RKO (cell line): ENCODE data around the gene SRSF4.
"Not testable (repeated sequence)": the region's sequence is repeated elsewhere in the genome, so short reads cannot be mapped to it uniquely, and the experiment has no call there.

Experiments used
- DNase-seq: peaks from one replicate; pipeline ENCODE4 v3.0.0-alpha.2; 2016; ENCODE audit warnings: low spot score

Gene SRSF4

DNA sequence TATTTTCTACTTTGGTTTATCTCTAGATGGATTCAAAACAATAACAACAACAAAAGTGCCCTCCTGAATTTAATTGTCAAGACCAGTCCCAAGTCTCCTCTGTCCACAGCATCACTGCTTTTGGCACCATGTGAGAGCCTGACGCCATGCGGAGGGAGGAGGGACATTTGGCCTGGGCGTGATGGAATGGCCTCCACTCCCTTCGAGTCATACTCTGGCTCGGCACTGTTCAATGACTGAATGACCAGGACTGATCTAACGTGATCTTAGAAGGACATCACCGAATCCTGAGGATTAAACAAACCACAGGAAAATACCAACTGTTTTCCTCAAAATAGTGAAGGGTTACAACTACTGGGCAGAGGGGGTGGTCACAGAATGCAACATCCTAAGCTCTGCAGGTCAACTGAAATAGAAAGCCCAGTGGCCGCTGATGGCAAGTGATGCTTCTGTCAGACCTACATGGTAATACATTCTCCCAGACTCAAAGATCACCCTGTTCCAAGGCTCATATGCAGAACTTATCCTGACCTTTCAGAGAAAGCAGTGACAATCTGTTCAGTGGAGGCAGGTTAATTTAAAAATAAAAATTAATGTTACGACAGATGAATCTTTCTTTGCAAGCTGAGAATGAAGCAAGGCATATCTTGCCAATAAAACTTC, 19.1 kb downstream of the SRSF4 start:
- DNase-seq, result no peak

DNA sequence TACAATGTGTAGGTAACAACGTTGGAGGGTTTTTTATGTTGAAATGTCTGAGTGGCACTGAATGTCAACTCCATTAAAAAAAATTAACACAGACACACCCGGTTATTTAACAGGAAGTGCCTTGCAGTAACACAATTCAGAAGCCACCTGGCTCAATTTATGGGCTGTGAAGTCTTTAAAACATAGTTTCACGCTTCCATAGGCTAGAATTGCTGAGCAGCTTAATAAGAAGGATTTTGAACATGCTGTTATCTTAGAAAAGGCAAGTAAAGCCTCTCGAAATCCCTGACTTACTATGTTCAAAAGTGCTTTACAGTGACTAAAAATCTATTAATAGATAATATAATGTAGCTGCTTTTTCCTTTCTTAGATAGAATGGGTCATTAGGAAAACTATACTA, 19.7 kb downstream of the SRSF4 start:
- no peak for DNase-seq

DNA sequence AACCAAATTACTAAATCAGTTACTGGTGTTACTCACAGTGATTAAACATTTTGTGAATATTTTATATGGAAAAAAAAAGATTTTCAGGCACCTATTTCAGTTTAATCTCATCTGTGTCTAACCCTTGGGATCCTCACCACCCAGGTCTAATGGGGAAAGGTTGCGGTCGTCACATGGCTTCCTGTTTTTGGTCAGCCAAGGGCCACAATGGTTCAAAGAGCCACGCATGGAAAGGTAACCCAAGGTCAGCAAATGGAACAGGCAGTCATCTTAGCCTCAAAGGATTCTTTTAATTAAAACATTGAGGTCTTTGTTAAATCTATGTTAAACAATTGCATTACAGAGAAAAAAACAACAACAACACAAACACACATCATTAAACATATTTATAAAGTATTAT, 21.9 kb downstream of the SRSF4 start:
- no peak for DNase-seq

DNA sequence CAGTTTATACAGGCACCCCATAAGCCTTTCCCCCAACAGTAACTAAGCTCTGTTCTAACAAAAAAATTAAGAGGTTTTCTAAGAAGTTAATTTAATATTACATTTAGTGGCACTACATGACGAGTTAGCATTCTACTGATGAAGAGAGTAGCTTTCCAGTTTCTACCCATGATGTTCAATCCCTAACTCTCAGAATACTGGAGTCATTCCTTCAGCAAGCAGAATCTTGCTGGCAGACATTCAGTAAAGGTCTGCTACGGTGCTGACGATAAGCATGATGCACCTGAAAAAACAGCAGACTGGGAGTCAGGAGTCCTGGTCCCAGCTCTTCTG, 24.5 kb downstream of the SRSF4 start:
- no peak for DNase-seq

DNA sequence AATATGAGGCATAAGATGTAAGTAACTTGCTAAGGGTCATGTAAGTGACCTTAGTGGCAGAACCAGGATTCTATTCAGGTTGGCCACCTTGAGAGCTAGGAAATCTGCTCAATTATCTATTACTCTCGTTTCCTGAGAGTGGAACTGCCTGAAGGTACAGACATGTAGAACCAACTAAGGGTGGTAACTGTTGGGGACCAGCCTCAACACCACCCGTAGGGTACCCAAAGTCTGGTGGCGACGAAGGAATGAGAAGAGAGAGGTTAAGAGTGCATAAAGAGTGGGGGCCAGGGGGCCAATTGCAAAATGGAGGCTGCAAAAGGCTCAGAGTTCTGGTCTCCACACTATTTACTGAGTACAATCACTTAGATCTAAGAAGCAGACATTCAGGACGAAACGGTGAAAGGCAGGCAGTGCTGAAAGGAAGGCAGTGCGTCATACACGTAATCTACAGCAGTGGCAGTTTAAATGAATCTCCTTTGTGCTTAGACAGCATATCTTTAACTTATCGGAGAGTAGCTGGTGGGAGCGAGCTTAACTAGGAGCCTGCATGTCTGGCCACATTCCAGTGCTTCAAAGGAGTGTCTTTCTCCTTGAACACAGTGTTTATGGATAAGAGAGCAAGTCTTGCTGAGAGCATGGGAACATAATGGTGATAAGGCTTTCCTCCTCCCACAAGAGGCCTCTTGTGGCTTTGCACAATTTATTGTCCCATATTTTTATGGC, 25.0 kb downstream of the SRSF4 start:
- DNase-seq, result no peak

DNA sequence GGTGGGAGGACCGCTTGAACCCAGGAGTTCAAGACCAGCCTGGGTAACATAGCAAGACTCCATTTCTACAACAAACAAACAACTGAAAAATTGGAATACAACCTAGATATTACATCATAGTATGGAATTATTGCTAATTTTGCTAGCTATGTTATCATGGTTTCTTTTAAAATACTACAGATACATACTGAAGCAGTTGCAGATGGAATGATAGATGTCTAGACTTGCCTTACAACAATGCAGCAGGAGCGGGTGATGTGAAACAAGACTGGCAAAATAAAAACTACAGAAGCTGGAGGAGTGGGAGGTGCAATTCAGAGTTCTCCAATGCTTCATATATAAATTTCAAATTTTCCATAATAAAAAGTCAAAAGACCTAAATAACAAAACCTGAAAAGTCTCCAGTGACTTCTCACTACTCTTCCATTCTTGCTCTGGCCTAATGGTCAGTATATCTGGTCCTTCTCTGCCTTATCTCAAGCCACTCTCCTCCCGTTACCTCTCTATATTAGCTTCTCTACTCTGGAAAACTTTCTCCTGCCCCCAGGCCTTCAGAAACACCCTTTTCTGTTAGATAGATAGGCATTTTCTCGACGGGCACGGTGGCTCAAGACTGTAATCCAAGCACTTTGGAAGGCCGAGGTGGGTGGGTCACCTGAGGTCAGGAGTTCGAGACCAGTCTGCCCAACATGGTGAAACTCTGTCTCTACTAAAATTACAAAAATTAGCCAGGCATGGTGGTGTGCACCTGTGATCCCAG, 29.5 kb downstream of the SRSF4 start:
- no peak for DNase-seq

DNA sequence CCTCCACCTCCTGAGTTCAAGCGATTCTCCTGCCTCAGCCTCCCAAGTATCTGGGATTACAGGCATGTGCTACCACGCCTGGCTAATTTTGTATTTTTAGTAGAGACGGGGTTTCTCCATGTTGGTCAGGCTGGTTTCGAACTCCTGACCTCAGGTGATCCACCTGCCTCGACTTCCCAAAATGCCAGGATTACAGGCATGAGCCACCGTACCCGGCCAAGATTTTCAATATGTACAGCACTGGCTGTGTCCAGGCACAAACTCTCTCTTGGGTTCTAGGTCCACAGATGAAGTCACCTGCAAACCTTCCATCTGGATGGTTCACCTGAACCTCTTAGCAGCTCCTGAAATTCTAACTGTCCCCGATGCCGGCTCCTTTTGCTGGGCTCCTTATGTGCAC, 31.4 kb downstream of the SRSF4 start:
- not testable (repeated sequence) for DNase-seq

DNA sequence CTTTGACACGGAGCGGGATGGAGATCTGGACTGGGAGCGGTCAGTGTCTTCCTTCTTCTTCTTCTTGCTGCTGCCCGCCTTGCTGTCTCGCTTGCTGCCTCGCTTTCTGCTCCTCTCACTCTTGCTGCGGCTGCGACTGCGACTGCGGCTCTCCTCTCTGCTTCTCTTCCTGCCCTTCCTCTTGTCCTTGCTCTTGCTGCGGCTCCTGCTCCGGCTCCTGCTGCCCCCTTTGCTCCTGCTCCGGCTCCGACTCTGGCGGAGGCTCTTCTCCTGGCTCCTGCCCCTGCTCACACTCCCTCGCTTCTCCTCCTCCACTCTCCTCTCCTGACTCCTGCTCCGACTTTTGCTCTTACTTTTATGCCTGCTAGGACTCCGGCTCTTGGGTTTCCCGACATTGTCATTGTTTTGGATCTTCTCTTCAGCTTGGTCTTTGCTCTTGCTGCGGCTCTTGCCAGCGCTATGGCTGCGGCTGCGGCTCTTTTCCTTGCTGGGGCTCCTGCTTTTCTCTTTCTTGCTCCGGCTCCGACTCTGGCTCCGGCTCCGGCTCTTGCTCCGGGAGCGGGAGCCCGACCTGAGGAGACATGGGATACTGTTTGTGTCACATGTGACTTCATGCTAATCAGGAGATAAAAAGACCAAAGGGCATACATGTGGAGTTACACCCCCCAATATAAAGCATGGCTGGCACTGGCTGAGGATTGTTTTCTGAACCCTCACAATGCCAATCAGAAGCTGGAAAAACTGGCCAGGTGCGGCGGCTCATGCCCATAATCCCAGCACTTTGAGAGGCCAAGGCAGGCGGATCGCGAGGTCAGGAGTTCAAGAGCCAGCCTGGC, 32.8 kb downstream of the SRSF4 start:
- no peak for DNase-seq

DNA sequence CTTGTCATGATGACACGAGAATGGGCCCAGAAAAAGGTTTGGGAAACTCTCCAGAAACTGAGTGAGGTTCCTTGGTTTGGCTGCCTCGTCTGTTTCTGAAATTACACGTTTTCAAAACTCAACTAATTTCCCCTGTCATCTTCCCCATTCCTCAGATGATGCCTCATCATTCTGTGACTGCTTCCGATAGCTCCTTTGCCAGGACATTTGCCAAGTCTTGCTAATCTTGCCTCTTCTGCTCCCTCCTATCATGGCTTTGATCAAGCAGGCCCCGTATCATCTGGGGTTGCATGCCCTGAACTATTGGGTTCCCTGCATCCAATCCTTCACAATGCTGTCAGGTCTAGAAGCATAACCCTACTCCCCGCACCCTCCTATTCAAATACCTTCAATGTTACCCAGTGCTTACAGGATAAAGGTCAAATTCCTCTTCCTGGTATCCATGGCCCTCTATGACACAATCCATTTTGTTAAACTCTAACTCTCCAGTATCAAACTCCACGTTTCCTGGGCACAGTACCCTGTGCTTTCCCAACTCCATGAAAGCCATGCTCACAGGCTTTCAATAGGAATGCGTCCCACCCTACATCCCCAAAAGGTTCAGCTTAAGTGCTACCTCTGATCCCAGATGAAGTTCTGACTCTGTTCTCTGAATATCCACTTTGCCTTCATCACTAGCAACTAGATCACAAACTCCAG, 35.8 kb downstream of the SRSF4 start:
- DNase-seq, result peak; percentile 21

DNA sequence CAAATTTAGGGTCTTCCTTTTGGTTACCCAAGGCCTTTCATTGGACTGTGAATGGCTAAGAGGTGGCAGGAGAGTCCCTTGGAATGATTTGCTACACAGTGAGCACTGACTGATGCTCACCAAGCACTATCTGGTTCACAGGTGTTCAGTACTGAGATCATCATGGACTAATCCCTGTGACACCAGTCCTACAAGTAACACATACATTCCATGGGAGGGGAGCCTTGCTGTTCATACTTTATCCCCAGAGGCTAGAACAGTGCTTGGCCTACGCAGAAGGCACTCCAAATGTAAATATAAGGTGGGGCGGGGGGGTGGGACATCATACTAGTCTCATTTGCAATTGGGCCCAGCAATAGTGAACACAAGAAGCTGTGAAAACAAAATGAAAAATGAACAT, 37.5 kb downstream of the SRSF4 start:
- no peak for DNase-seq

DNA sequence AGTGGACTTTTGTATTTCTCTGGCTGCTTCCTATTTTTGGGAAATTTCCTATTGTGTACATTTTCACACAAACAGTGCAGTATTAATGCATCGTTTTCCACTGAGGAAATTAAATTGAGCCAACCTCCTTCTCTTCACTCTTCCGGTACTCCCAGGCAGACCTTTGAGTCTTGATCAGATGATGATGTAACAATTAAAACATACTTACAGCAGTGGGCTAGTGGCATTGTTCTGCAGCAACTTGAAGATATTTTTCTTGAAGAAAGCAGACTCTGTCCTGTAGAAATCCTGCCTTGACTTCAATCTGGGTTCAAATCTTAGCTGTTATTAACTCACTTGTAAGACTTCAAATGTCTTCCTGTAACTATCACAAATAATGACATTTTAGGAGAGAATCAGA, 39.0 kb downstream of the SRSF4 start:
- no peak for DNase-seq

DNA sequence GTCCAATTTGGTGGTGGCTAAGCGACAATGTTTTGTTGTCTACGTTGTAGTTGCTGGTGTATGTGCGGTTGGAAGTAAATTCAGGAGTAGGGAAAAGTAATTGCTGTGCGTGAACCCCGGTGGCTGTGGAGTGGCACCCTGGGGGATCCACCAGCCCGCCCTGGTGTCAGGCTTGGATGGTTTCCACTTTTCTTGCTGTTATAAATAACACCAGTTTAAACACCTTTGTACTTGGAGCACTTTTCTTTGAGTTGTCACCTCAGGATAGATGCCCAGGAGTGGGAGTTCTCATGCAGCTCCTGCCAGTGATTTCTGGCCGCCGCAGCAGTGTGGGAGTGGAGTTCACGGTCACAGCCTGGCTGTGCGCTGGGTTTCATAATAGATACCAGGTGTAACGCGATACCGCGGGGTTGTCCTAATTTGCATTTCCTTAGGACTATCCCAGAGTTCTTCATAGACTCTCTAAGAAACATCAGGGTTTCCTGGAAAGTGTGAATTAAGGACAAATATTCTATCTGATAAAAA, 45.2 kb downstream of the SRSF4 start:
- no peak for DNase-seq

DNA sequence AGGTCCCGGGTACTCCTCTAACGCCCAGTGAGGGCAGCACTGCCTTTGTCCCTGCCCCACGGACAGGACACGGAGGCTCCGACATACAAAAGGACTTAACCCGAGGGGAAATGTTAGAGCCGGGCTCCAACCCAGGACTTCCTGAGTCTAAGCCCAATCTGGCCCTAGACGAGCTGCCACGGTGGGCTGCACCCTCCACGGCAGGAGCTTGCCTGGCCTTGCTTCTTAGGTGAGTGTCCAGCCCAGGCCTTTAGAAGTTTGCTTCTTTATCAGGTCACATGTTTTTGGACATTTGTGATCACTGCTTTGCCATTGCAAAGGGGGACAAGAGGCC, 47.0 kb downstream of the SRSF4 start:
- DNase-seq, result no peak

DNA sequence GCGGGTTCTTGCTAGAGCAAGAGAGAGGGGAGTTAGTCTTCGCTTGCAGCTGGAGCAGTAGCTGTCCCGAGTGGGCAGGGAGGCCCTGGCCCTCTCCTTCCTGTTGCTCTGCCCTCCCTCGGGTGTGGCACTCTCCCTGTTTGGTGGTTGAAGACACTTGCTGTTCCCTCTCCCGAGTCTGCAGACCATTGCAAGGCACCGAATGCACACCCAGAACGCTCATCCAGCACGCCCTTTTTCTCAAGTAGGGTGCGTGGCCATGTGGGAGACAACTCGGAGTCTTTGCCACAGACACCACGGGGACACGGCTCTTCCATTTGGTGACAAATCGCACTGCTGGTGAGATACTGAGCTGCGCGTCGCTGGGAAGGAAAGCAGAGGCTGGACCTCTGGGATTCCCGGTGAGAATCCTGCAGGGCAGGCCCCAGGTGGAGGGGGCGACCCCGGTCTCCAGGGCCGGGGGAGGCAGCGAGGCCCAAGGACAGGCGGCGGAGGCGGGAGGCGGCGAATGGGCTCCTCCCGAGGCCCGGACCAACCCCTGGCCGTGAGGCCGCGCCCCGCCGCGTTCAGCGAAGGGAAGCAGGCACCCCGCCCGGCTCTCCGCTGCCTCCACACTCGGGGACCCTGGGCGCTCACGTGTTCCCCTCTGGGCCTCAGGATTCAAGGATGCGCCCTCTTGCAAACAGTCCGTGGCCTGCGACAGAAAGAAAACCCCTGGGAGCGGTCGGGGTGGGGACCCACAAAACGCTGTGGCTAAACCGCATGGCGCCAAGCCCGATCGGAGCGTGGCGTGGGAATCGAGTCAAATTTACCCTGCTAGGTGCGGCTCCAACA, 47.6 kb downstream of the SRSF4 start:
- DNase-seq, result no peak

DNA sequence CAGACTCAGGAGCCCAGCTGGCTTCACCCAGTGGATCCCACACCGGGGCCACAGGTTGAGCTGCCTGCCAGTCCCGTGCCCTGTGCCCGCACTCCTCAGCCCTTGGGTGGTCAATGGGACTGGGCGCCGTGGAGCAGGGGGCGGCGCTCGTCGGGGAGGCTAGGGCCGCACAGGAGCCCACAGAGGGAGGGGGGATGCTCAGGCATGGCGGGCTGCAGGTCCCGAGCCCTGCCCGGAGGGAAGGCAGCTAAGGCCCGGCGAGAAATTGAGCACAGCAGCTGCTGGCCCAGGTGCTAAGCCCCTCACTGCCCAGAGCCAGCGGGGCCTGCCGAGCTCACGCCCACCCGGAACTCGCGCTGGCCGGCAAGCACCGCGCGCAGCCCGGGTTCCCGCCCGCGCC, 50.6 kb downstream of the SRSF4 start:
- not testable (repeated sequence) for DNase-seq

DNA sequence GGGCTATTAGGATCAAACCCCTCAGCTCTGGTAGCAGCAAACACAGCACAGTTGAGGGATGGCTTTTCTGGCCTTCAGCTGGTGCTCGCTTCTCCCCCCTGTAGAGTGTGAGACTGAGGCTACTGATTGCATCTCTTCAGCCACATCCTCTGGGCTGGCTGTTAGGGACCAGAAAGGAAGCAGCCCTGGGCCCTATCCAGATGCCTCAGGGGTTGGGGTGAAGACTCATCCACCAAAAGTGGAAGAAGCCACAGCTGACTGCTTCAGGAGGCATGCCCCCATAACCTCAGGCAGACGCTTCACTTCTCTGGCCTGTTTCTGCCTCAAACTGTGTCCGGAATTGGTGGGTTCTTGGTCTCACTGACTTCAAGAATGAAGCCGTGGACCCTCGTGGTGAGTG, 51.8 kb downstream of the SRSF4 start:
- no peak for DNase-seq

DNA sequence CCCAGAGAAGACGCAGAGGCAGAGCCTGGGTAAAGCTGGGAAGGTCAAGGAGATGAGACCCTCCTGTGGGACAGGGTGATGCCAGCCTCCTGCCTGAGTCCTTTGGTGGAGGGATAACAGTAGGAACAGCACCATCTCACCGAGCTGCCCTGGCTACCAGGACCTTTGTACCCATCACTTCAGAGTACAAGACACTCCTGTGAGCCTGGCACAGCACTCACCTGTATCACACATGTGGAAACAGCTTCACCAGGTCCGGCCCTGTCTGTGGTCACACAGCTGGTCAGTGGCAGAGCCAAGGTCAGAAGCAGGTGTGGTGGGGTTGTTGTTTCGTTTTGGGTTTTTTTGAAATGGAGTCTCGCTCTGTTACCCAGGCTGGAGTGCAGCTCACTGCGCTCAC, 53.0 kb downstream of the SRSF4 start:
- no peak for DNase-seq

DNA sequence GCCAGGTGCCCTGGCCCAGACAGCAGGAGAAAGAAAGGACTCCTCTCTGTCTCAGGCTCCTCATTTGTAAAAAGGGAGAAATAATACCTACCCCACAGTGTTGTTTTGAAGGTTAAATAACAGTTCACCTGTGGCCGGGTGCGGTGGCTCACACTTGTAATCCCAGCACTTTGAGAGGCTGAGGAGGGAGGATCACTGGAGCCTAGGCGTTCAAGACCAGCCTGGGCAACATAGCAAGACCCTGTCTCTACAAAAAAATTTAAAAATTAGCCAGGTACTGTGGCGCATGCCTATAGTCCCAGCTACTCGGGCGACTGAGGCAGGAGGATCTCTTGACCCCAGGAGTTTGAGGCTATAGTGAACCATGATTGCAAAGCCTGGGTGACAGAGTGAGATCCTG, 55.5 kb downstream of the SRSF4 start:
- DNase-seq, result no peak

DNA sequence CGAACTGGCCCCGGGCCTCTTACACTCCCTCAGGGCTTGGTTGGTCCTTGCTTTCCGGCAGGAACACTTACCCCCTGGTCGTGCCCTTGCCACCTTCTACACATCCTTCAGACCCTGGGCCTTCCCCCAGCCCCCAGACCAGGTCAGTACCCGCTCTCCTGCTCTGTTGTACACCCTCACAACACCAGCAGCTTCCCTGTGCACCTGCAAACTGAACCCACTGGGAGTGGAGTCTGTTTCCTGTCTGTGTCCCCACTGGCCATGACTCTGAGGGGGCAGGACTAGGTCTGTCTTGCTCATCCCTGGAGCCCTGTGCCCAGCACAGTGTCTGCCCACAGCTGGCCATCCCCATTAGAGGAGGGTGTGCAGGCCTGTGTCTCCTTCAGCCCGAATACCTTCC, 55.9 kb downstream of the SRSF4 start:
- no peak for DNase-seq

DNA sequence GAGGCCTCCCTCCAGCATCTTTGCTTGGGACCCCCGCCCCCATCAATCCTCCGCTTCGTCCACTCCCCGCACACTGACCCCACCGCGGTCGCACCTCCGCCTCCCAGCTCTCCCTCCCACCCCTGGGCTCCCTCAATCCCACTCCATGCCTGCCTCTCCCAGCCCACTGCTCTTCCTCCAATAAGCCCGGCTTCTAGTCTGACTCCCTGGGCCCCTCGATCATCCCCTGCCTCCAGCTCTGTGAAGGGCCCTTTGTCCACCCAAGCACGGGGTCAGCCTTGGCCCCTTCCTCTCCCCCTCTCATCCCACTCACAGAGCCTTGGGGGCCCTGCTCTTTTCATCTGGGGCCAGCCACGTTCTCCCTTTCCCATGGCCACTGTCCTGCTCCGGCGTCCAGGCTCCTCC, 56.5 kb downstream of the SRSF4 start:
- DNase-seq, result no peak
